GM18526 (cell line): Measurements from ENCODE around the gene ALPI.

ENCODE experiments used
- POLR2A ChIP-seq: IDR thresholded peaks from 3 replicates; pipeline ENCODE4 v1.6.1; 2011; ENCODE audit not compliant: insufficient read length; ENCODE audit errors: extremely low read depth

Gene ALPI

GRCh38 chr2:232502911-232503808, 47.2 kb downstream of the ALPI start:
- no peak for TF ChIP-seq POLR2A

DNA sequence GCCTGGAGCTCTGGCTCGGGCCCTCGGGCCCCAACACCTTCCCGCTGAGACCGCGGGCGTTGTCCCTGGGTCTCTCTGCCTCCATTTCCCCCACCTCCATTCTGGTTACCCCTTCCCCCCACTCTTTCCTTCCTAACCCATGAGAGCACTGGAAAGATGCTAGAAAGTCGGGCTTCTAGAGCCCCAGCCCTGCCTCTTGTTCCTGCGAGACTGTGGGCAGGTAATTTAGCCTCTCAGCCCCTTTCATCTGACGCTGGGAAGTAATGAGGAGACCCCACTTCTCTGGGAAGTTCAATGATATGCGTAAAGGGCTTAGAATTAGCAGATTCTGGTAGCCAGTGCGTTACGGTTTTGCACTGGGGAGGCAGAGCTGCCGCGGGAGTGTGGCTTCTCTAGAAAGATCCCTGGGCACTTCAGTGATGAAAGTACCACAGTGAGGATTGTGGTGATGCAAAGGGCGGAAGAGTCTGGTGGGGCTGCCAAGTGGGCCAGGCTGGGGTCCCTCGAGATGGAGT, 47.9 kb downstream of the ALPI start:
- TF ChIP-seq POLR2A: no peak

DNA sequence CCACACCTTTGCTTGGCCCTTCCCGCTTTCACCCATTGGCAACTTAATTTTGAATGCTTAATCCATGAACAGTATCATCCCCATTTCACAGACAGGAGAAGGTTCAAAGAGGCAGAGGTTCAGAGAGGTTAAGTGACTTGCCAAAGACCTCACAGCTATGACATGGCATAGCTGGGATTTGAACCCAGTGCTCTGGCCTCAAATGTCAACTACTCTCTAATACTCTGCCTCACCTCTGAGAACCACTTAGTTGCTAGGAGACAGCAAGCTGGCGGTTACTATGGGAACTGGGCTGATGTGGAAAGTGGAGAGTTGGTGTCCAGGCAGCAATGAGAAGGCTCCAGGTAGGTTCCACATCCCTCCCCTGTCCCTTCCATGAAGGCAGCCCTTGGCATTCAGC, 48.5 kb downstream of the ALPI start:
- TF ChIP-seq POLR2A: no peak

- TF ChIP-seq POLR2A: no peak
Observed at GRCh38 chr2:232505856-232506255, 49.9 kb downstream of the ALPI start.

GRCh38 chr2:232506709-232507108, 50.8 kb downstream of the ALPI start:
- no peak for TF ChIP-seq POLR2A

- no peak for TF ChIP-seq POLR2A
Observed at GRCh38 chr2:232508251-232508650, 52.3 kb downstream of the ALPI start.
